Suprapubic skin (tissue), 4 donors: Measurements from ENCODE around the gene ATP11A. TPM values are rescaled to one million over a fixed set of nuclear protein-coding genes. Genes with fewer than 3 reads are reported as not detected.

ENCODE experiments used
- DNase-seq, 2 donors: peaks; one replicate each; pipeline ENCODE4 v3.0.0-alpha.2; 2019; ENCODE audit warnings: low spot score in 2 of 2
- H3K27ac ChIP-seq: fragments of 200-600 bp; sonication (generic); one replicate; pipeline ENCODE4 v1.5.1; 2019
- H3K27me3 ChIP-seq: fragments of 200-600 bp; sonication (generic); one replicate; pipeline ENCODE4 v1.5.1; 2019
- H3K36me3 ChIP-seq: fragments of 200-600 bp; sonication (generic); one replicate; pipeline ENCODE4 v1.5.1; 2019
- H3K4me1 ChIP-seq: fragments of 200-600 bp; sonication (generic); one replicate; pipeline ENCODE4 v1.5.1; 2019
- H3K4me3 ChIP-seq: fragments of 200-600 bp; sonication (generic); one replicate; pipeline ENCODE4 v1.5.1; 2019; ENCODE audit warnings: mild to moderate bottlenecking
- H3K9me3 ChIP-seq: fragments of 200-600 bp; sonication (generic); one replicate; pipeline ENCODE4 v1.5.1; 2019
- CTCF ChIP-seq, 2 donors: fragments of 200-600 bp in 1 of 2; fragments of 450-650 bp in 1 of 2; sonication (generic) in 1 of 2; IDR thresholded peaks; one replicate each; pipeline ENCODE4 v1.5.1; 2016 to 2019; ENCODE audit warnings: antibody characterized with exemption in 2 of 2, mild to moderate bottlenecking in 1 of 2, moderate library complexity in 1 of 2
- EP300 ChIP-seq: sonication (generic); formaldehyde crosslinking; IDR thresholded peaks from one replicate; pipeline ENCODE4 v1.6.1; 2017; ENCODE audit warnings: antibody characterized with exemption
- POLR2A ChIP-seq, 2 donors: fragments of 450-650 bp; IDR thresholded peaks; one replicate each; pipeline ENCODE4 v1.6.1; 2017; ENCODE audit warnings: antibody characterized with exemption in 2 of 2, mild to moderate bottlenecking in 2 of 2, moderate library complexity in 2 of 2
- POLR2AphosphoS5 ChIP-seq, 3 donors: sonication (generic); formaldehyde crosslinking; IDR thresholded peaks; one replicate each; pipeline ENCODE4 v1.6.1; 2017; ENCODE audit warnings: antibody characterized with exemption in 3 of 3
- WGBS: methylation state at CpG from one replicate; pipeline ENCODE4 v1.1.5; 2018; 5-methylcytosine and 5-hydroxymethylcytosine counted together
- total RNA-seq, 4 donors: library from RNA; depleted of rRNA; stranded (reverse); fragments of >200 nt; gene quantifications; one replicate each; pipeline ENCODE4 v1.1.0, GENCODE V29; 2016

Gene ATP11A
- total RNA-seq, 4 donors from 2014 or later, result 22.8 to 51.0 (median 39.8) TPM

GRCh38 chr13:112918746-112919145 lies 228.9 kb downstream of the ATP11A start:
- no peak overlapping the region for H3K4me3 ChIP-seq
- no peak for DNase-seq
- H3K27ac ChIP-seq, result no peak overlapping the region
- H3K27me3 ChIP-seq, result peaks cover 23% of the 10 kb centered on the region
- 91% methylated on average over 13 of the region's 13 CpGs for WGBS
- TF ChIP-seq POLR2A (IDR thresholded peaks at IDR 0.05), result no peak
- H3K36me3 ChIP-seq, result no peaks in the 10 kb centered on the region
- H3K9me3 ChIP-seq, result no peaks in the 10 kb centered on the region
- no peaks in the 10 kb centered on the region for H3K4me1 ChIP-seq

GRCh38 chr13:112923962-112924361 lies 234.1 kb downstream of the ATP11A start:
- Histone ChIP-seq H3K27ac (no peak overlapping the region), H3K9me3 (no peaks in the 10 kb centered on the region), H3K4me1 (peaks cover 4% of the 10 kb centered on the region), H3K27me3 (peaks cover 4% of the 10 kb centered on the region), H3K36me3 (no peaks in the 10 kb centered on the region), H3K4me3 (no peak overlapping the region)
- 79% methylated on average over 12 of the region's 12 CpGs for WGBS
- DNase-seq, result no peak
- TF ChIP-seq POLR2AphosphoS5 (IDR thresholded peaks at IDR 0.05) (no peak), EP300 (no peak), POLR2A (IDR thresholded peaks at IDR 0.05) (no peak), CTCF (IDR thresholded peaks at IDR 0.05) (no peak)

- no peak for TF ChIP-seq EP300
- no peak for TF ChIP-seq POLR2A (IDR thresholded peaks at IDR 0.05)
- TF ChIP-seq CTCF (IDR thresholded peaks at IDR 0.05), result no peak
- no peak for TF ChIP-seq POLR2AphosphoS5 (IDR thresholded peaks at IDR 0.05)
- no peaks in the 10 kb centered on the region for H3K36me3 ChIP-seq
- no peak overlapping the region for H3K27ac ChIP-seq
- WGBS, result 93% methylated on average over 2 of the region's 2 CpGs
- H3K4me3 ChIP-seq, result no peak overlapping the region
- H3K27me3 ChIP-seq, result peaks cover 6% of the 10 kb centered on the region
- peaks cover 8% of the 10 kb centered on the region for H3K4me1 ChIP-seq
- no peaks in the 10 kb centered on the region for H3K9me3 ChIP-seq
- DNase-seq, result no peak
These were observed 234.5 kb downstream of the ATP11A start for GRCh38 chr13:112924365-112924764.

GRCh38 chr13:112926003-112926402 lies 236.2 kb downstream of the ATP11A start:
- Histone ChIP-seq H3K4me1 (peaks cover 12% of the 10 kb centered on the region), H3K4me3 (no peak overlapping the region), H3K27me3 (peaks cover 9% of the 10 kb centered on the region), H3K27ac (no peak overlapping the region), H3K36me3 (no peaks in the 10 kb centered on the region), H3K9me3 (no peaks in the 10 kb centered on the region)
- TF ChIP-seq CTCF (IDR thresholded peaks at IDR 0.05) (no peak), POLR2AphosphoS5 (IDR thresholded peaks at IDR 0.05) (no peak), POLR2A (IDR thresholded peaks at IDR 0.05) (no peak), EP300 (no peak)
- WGBS, result 94% methylated on average over 15 of the region's 15 CpGs
- no peak for DNase-seq

GRCh38 chr13:112926993-112927392 lies 237.2 kb downstream of the ATP11A start:
- Histone ChIP-seq H3K9me3 (no peaks in the 10 kb centered on the region), H3K27ac (no peak overlapping the region), H3K4me3 (no peak overlapping the region), H3K36me3 (no peaks in the 10 kb centered on the region), H3K4me1 (peaks cover 12% of the 10 kb centered on the region), H3K27me3 (peaks cover 9% of the 10 kb centered on the region)
- 83% methylated on average over 5 of the region's 5 CpGs for WGBS
- TF ChIP-seq POLR2A (IDR thresholded peaks at IDR 0.05), result no peak
- TF ChIP-seq POLR2AphosphoS5 (IDR thresholded peaks at IDR 0.05), result no peak
- no peak for TF ChIP-seq CTCF (IDR thresholded peaks at IDR 0.05)
- TF ChIP-seq EP300, result no peak
- DNase-seq, result no peak
